ENCODE results near the gene MRS2. TPM values are rescaled to one million over a fixed set of nuclear protein-coding genes. Genes with fewer than 3 reads are reported as not detected.

MRS2 gene
- total RNA-seq, 2 experiments from 2014 or later, result 24.7 to 26.3 TPM

GRCh38 chr6:24385536-24386269 lies 17.0 kb upstream of the MRS2 start:
- no peaks in the 10 kb centered on the region for H3K36me3 Mint-ChIP-seq (ENCODE audit: low read depth)
- ChIA-PET POLR2A (no interaction called here), CTCF (interaction anchor here (1.6 kb wide), 1 partner anchor 26 kb away, joined by 4 read pairs; no protein-coding TSS in a partner anchor)
- H3K4me3 Mint-ChIP-seq, result no peak overlapping the region
- ATAC-seq (no peak), DNase-seq (no peak)
- H3K4me1 Mint-ChIP-seq (ENCODE audit: low read depth), result no peaks in the 10 kb centered on the region
- TF ChIP-seq CTCF (IDR thresholded peaks at IDR 0.05), result no peak
- intact Hi-C loops (cut with micrococcal nuclease), result no loop called here
- H3K9me3 Mint-ChIP-seq, result no peaks in the 10 kb centered on the region
- H3K27ac Mint-ChIP-seq, result no peak overlapping the region
- H3K27me3 Mint-ChIP-seq, result peaks cover 8% of the 10 kb centered on the region

GRCh38 chr6:24387818-24388217 lies 14.9 kb upstream of the MRS2 start:
- CTCF ChIA-PET, result no interaction called here
- Mint-ChIP-seq H3K4me1 (ENCODE audit: low read depth) (peaks cover 6% of the 10 kb centered on the region), H3K27me3 (peaks cover 8% of the 10 kb centered on the region), H3K9me3 (no peaks in the 10 kb centered on the region), H3K27ac (no peak overlapping the region), H3K4me3 (no peak overlapping the region), H3K36me3 (ENCODE audit: low read depth) (no peaks in the 10 kb centered on the region)
- POLR2A ChIA-PET, result interaction anchor here (0.9 kb wide), 1 partner anchor 12 kb away, joined by 3 read pairs; no protein-coding TSS in a partner anchor
- intact Hi-C loops (cut with micrococcal nuclease), result no loop called here
- no peak for DNase-seq
- TF ChIP-seq CTCF (IDR thresholded peaks at IDR 0.05), result no peak
- no peak for ATAC-seq

DNA sequence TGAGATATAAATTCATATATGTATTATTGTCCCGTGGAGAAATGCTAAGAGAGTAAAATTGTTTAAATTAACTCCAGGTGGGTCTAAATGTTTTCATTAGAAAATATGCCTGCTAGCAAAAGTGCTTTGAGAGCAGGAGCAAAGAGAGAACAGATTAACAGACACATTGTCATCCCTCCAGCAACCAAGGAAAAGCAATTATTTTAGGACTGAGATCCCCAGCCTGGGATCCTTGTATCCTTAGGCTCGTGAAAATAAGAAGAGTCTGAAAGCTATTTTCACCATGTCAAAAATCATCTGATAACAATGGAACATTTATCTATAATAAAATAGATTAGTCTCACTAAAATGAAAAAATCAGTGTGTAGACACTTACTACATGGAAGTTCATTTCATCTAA lies 11.5 kb upstream of the MRS2 start:
- ATAC-seq, result no peak
- ChIA-PET POLR2A (no interaction called here), CTCF (no interaction called here)
- no peak overlapping the region for H3K27ac Mint-ChIP-seq
- DNase-seq, result no peak
- H3K27me3 Mint-ChIP-seq, result peaks cover 5% of the 10 kb centered on the region
- H3K9me3 Mint-ChIP-seq, result no peaks in the 10 kb centered on the region
- intact Hi-C loops (cut with micrococcal nuclease), result loop anchor here (10.0 kb wide), 1 partner anchor 106 kb away; no protein-coding TSS in a partner anchor
- no peak for TF ChIP-seq CTCF (IDR thresholded peaks at IDR 0.05)
- H3K36me3 Mint-ChIP-seq (ENCODE audit: low read depth), result no peaks in the 10 kb centered on the region
- H3K4me1 Mint-ChIP-seq (ENCODE audit: low read depth), result peaks cover 6% of the 10 kb centered on the region
- H3K4me3 Mint-ChIP-seq, result no peak overlapping the region

- Mint-ChIP-seq H3K36me3 (ENCODE audit: low read depth) (no peaks in the 10 kb centered on the region), H3K27me3 (peaks cover 11% of the 10 kb centered on the region), H3K27ac (no peak overlapping the region), H3K4me3 (no peak overlapping the region), H3K9me3 (peaks cover 1% of the 10 kb centered on the region), H3K4me1 (ENCODE audit: low read depth) (peaks cover 6% of the 10 kb centered on the region)
- ChIA-PET CTCF (interaction anchor here (1.1 kb wide), 1 partner anchor 109 kb away, joined by 3 read pairs; no protein-coding TSS in a partner anchor), POLR2A (no interaction called here)
- TF ChIP-seq CTCF (IDR thresholded peaks at IDR 0.05), result no peak
- intact Hi-C loops (cut with micrococcal nuclease), result loop anchor here (10.0 kb wide), 1 partner anchor 107 kb away; no protein-coding TSS in a partner anchor
- DNase-seq, result peak; percentile 12
- ATAC-seq, result peak; percentile 58
Observed at GRCh38 chr6:24391756-24392405, 10.9 kb upstream of the MRS2 start.

Data from activated CD8-positive, alpha-beta T cell treated with anti-CD3 and anti-CD28 coated beads for 36 hours (primary cell).